MG63 (cell line): Measurements from ENCODE around the gene TERT. TPM values are rescaled to one million over a fixed set of nuclear protein-coding genes. Genes with fewer than 3 reads are reported as not detected.

Experiments
- DNase-seq: peaks from one replicate; pipeline ENCODE4 v3.0.0-alpha.2; 2020
- H3K27me3 ChIP-seq: fragments of 250-450 bp; sonication (Bioruptor Pico); 2 replicates; pipeline ENCODE4 v1.5.1; 2020; ENCODE audit warnings: mild to moderate bottlenecking, moderate library complexity
- H3K36me3 ChIP-seq: fragments of 250-450 bp; sonication (Bioruptor Pico); 2 replicates; pipeline ENCODE4 v1.5.1; 2020; ENCODE audit warnings: mild to moderate bottlenecking, moderate library complexity
- H3K4me3 ChIP-seq: fragments of 250-450 bp; sonication (Bioruptor Pico); 2 replicates; pipeline ENCODE4 v1.5.1; 2020; ENCODE audit warnings: mild to moderate bottlenecking, moderate library complexity
- H3K9me3 ChIP-seq: fragments of 250-450 bp; sonication (Bioruptor Pico); 2 replicates; pipeline ENCODE4 v1.5.1; 2020; ENCODE audit warnings: mild to moderate bottlenecking, moderate library complexity
- total RNA-seq: library from RNA; depleted of rRNA; stranded (reverse); fragments of >200 nt; shearing (Covaris generic); gene quantifications from 2 replicates; pipeline ENCODE4 v1.2.3, GENCODE V29; 2014; ENCODE audit warnings: low replicate concordance

Gene TERT
- total RNA-seq, 1 experiment from 2014 or later = 2.4 TPM

DNA sequence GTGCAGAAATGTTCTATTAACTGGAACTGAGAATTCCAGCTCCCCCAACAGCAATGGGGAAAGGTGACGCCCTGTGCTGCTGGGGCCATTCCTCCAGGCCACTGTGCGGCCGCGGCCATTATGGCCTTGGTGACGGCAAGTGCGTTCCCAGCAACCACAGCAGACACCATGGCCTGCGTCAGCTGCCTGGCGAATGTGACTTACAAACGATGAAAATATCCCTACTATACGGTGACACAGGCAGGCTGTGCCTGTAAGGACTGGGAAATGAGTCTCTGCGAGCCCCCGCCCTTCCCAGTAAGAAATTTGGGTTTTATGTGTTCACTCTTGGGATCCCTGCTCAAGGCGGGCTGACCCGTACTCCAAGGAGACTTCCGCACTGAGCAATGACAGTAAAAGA, 29.4 kb upstream of the TERT start:
- no peak overlapping the region for H3K4me3 ChIP-seq
- no peak for DNase-seq
- H3K27me3 ChIP-seq = no peaks in the 10 kb centered on the region
- peaks cover 3% of the 10 kb centered on the region for H3K9me3 ChIP-seq
- H3K36me3 ChIP-seq = peaks cover 71% of the 10 kb centered on the region

DNA sequence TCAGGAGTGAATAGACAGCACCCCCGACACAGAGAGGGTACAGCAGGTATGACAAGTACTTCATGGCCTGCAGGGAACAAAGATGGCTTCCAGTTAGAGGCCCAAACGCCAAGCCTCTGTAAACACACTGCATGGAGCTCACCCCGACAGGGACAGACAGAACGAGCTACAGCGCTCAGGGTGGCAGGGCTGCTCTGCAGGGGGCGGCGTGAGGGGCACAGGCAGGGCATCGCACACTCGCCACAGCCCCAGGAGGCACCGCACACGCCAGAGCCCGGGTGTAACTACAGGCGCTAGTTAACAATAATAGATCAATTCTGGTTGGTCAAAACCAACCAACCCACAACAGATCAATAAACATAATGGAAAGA, 28.9 kb upstream of the TERT start:
- no peak for DNase-seq
- H3K9me3 ChIP-seq = no peaks in the 10 kb centered on the region; the same call in 1 of the 2 replicates
- peaks cover 69% of the 10 kb centered on the region for H3K36me3 ChIP-seq
- no peaks in the 10 kb centered on the region for H3K27me3 ChIP-seq
- no peak overlapping the region for H3K4me3 ChIP-seq

DNA sequence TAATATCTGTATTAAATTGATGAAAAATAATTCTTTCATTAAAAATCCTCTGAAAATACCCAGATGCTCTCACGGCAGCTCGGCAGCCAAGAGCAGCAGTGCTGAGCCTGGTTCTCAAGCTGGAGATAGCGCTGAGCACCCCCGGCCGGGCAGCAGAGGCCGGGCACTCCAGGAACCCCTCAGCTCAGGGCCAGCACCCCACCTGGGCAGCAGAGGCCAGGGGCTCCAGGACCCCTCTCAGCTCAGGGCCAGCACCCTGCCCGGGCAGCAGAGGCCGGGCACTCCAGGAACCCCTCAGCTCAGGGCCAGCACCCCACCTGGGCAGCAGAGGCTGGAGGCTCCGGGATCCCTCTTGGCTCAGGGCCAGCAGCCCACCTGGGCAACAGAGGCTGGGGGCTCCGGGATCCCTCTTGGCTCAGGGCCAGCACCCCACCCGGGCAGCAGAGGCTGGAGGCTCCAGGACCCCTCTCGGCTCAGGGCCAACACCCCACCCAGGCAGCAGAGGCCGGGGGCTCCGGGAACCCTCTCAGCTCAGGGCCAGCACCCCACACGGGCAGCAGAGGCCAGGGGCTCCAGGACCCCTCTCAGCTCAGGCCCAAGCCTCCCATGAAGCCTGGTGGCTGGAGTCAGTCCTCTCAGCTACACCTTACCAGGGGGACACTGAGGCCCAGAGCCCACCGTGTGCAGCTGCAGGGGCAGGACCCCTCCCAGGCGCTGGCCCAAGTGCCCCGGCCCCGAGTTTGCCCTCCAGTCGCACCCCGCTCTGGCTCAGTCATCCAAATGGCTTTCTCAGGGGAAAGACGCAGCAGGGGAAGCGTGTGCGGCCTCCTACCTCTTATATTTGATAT, 28.3 kb upstream of the TERT start:
- no peaks in the 10 kb centered on the region for H3K9me3 ChIP-seq
- peaks cover 75% of the 10 kb centered on the region for H3K36me3 ChIP-seq
- DNase-seq = no peak
- no peaks in the 10 kb centered on the region for H3K27me3 ChIP-seq
- H3K4me3 ChIP-seq = no peak overlapping the region

DNA sequence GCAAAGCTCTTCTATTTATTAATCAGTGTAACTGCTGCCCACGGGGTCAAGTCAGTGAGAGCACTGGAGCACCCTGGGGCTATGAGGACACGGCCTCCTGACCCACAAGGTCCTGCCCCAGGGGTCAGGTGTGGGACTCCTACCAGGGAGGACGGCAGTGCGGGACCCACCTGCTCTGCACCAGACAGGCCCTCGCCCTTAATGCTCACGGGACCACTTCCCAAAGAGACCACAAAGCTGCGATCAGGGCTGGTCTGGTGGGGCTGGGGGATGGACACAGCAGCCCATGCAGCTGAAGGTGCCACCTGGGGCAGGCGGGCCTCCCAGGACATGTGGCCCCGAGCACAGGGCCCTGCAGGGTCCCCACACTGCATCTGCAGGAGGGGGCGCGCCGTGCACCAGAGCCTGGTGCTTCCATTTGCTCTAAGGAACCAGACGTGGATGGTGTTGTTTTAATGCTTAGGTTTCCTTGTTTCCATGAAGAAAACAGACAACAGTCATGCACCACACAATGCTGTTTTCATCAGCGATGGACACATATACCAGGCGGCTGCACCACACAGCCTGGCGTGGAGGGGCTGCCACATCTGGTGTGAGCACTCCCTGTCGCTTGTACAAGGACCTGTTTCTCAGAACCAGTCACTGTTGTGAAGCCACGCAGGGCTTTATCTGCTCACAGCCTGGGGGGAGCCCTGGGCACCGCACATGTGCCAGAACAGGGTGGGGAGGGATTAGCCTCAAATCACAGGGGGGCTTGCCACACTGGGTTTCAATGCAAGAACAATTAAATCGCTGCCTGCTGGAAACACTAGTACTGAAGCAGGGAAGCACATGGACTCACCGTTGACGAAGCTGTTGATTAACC, 27.4 kb upstream of the TERT start:
- no peak for DNase-seq
- Histone ChIP-seq H3K9me3 (no peaks in the 10 kb centered on the region), H3K27me3 (no peaks in the 10 kb centered on the region), H3K36me3 (peaks cover 84% of the 10 kb centered on the region), H3K4me3 (no peak overlapping the region)

DNA sequence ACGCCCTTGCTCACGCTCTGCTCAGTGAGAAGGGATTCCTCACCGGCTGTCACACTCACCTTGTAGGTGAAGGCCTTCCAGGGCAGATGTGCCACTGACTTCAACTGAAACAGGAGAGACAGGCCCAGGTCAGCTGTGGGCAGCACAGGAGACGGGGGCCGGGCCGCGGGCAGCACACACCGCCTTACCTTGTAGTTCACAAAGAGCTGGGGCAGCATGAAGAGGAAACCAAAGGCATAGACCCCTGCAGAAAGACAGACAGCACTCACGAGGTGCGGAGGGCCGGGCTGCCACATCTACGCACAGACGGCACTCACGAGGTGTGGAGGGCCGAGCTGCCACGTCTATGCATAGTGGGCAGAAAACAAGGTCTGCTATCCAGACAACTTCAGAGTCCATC, 26.7 kb upstream of the TERT start:
- H3K4me3 ChIP-seq = no peak overlapping the region
- H3K9me3 ChIP-seq = no peaks in the 10 kb centered on the region
- no peak for DNase-seq
- peaks cover 91% of the 10 kb centered on the region for H3K36me3 ChIP-seq
- no peaks in the 10 kb centered on the region for H3K27me3 ChIP-seq

DNA sequence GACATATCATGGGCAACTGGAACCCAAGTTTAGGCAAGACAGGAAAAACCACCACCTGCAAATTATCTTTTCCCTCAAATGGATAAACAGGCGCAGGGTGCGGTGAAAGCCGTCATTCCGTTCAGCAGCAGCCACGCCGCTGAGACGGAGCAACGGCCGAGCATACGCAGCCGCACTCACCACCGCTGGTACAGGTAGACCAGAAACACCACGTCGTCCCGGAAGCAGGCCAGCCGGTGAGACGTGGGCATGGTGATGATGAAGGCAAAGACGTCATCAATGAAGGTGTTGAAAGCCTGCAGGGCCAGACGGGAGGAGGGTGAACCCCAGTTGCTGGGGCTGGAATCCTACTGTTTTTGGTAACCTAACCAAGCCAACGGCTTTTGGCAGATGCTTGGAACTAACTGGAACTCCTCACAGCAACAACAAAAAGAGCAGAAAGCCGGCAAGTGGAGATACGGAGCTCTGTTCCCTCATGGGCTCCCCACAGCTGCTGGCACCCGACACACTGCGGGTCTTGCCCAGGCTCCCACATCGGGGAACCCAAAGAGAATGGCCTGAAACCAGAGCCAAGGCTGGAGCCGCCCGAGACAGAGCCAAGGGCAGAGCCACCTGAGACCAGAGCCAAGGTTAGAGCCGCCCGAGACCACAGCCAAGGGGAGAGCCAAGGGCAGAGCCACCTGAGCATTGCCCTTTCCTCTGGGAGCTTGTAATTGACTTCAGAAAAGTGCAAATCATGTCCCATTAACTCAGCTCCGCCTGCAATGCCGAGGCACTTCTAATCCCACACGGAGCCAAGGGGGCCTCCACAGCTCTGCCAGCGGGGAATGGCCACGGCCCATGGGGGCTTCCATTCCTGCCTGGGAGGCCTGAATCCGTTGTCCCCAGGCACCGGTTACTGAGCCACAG, 25.8 kb upstream of the TERT start:
- peaks cover 90% of the 10 kb centered on the region for H3K36me3 ChIP-seq
- no peak for DNase-seq
- no peaks in the 10 kb centered on the region for H3K27me3 ChIP-seq
- no peaks in the 10 kb centered on the region for H3K9me3 ChIP-seq
- no peak overlapping the region for H3K4me3 ChIP-seq

DNA sequence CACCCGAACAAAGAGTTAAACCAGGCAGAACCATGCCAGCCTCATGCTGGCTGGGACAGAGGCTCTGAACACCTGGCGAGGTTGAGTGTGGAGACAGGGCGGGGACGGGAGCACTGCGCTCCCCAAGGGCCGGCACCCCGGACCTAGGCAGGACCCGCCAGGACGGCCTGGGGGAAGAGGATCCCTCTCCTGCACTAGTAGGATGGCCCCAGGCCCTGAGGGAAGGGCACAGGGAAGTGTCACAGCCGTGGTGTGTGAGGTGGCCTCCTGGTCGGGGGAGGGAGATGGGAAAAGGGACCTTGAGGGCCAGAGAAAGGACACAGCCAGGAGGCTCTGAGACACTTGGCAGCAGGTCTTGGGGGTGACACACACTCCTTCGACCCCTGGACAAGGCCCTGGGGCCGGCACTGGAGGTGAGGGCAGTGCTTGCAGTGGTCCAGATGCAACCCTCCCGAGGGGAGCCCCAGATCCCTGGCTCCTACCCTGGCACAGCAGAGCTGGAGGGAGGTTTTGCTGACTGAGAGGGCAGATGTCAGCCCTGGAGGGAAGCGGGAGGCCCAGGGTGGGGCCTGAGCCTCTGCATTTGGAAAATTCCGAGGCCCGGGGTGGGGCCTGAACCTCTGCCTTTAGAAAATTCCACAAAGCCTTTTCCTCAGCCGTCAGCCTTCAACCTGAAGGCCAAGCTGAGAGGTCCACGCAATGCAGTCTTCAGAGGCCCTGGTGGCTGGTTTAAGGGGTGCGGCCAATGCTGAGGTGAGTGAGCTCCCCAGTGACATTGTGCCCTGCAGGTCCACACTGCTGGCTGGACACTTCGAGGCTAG, 24.8 kb upstream of the TERT start:
- H3K4me3 ChIP-seq = no peak overlapping the region
- peaks cover 80% of the 10 kb centered on the region for H3K36me3 ChIP-seq
- DNase-seq = no peak
- H3K27me3 ChIP-seq = no peaks in the 10 kb centered on the region
- no peaks in the 10 kb centered on the region for H3K9me3 ChIP-seq

DNA sequence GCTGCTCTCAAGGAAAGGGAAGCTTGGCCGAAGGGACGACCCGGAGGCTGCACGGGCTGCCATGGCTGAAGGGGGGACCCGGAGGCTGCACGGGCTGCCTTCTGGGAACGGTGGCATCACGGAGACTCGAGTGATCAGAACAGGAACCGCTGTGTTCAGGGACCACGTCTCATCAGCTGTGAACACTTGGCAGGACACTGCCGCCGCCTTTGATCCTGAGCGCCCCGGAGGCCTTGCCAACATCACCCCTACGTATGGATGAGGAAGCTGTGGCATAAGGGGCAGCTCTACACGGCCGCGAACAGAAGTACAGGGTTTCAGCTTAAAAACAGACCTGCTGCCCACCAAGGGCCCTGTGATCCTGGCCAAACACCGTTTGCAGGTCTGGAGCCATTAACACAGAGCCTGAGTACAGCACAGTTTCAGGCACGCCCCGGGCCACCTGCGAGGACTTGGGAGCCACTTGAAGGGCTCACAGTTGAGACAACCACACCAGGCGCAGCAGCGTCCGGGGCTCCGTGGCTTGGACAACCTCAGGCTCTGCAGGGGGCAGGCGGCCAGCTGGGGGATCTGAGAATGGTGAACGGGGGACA, 23.9 kb upstream of the TERT start:
- Histone ChIP-seq H3K36me3 (peaks cover 71% of the 10 kb centered on the region), H3K27me3 (no peaks in the 10 kb centered on the region)
- no peak for DNase-seq

DNA sequence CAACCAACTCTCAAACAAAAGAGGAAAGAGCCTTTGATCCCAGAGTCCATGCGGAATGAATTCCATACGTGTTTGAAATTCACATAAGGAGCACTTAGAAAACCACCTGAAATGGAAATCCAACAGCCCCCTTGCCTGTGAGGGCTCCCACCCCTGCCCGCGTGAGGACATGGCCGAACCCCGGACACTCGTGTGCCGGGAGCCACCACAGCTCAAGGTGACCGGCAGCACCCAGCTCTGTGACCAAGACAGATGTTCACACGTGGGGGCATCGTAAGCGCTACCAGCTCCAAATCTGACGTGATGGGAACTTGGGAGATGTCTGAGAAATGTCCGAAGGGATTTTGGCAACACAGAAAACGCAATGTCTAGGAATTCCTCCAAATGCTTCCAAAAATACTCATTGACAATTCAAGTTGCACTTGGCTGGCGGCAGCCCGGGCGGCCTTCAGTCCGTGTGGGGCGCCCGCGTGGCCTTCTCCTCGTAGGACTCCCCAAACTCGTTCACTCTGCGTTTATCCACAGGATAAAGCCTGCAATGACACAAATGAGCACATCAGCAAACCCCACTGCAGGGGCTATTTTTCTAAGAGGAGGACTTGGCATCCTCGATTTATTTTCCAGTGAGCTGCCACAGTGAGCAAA, 23.2 kb upstream of the TERT start:
- no peak for DNase-seq
- H3K27me3 ChIP-seq = no peaks in the 10 kb centered on the region
- H3K36me3 ChIP-seq = peaks cover 66% of the 10 kb centered on the region
- H3K9me3 ChIP-seq = no peaks in the 10 kb centered on the region
- no peak overlapping the region for H3K4me3 ChIP-seq

More for the DNA sequence above, 23.9 kb upstream of the TERT start:
- no peaks in the 10 kb centered on the region for H3K9me3 ChIP-seq
- no peak overlapping the region for H3K4me3 ChIP-seq

DNA sequence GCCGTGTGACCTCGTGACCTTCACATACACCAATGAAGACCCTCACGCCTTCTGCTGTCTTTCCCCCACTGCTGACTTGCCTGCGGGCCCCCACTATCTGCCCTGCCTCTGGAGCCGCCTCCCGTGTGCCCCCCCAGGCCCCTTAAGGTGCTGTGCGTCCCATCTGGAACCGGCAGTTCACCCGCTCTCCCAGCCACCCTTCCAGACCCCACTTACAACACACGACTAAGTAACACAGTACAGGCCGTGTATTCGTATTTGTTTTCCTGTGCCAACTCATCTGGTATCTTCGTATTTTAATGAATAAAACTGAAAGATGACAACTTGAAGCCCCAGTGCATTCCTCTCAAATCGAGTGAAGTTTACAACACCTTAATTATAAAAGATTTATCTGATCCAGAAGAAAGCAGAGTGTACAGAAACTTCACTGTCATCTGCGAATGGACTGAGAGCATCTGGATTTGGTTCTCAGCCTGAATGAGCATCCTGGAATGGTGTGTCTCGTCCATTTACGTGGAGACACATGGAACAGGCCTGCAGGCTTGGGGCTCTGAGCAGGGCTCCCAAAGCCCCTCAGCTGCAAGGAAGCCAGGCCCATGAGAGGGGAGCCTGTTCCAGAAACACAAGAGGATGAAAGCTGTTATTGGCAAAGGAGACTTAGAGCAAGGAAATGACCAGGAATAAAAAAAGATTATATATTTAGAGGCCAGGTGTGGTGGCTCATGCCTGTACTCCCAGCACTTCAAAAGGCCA, 21.9 kb upstream of the TERT start:
- no peak for DNase-seq
- Histone ChIP-seq H3K4me3 (no peak overlapping the region), H3K9me3 (peaks cover 3% of the 10 kb centered on the region), H3K27me3 (no peaks in the 10 kb centered on the region), H3K36me3 (peaks cover 54% of the 10 kb centered on the region)

DNA sequence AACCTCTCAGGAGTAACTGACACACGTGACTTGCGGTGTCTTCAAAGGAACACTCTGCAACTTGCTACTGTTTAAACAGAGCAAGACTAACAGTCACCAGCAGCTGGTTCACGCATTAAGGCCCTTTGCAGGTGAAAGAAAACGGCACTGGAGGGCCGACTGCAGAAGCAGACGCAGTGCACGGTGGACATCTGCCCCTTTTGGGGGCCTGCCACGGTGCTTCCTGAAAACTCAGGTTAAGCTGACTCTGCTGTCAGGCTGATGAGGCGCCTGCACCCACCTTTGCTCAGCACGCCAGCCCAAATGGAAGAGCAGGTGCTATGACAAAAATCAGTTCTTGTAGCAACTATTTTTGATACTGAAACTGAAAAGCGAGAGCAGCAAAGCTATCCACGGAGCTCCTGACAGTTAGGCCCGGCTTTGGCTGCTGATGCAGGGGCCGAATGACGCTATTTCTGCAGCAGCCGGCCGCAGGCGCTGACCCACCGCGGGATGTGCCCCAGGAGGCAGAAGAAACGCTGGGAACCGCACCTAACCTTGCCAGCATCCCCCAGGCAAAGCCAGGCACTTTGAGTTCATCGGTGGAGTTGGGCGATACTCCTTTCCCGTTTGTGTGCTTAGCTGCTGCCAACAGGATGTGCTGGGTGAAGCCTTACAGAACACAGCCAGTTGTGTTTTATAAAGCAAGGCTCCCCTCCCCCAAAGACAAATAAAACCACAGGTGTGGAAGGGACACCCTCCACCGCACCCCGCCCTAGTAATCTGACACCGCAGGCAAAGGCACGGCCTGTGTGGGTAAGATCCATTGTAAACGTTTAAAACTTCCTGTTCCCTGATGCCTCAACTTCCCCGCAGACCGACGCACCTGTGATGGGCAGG, 21.1 kb upstream of the TERT start:
- DNase-seq = no peak
- peaks cover 45% of the 10 kb centered on the region for H3K36me3 ChIP-seq
- H3K4me3 ChIP-seq = no peak overlapping the region
- H3K9me3 ChIP-seq = peaks cover 11% of the 10 kb centered on the region
- no peaks in the 10 kb centered on the region for H3K27me3 ChIP-seq

DNA sequence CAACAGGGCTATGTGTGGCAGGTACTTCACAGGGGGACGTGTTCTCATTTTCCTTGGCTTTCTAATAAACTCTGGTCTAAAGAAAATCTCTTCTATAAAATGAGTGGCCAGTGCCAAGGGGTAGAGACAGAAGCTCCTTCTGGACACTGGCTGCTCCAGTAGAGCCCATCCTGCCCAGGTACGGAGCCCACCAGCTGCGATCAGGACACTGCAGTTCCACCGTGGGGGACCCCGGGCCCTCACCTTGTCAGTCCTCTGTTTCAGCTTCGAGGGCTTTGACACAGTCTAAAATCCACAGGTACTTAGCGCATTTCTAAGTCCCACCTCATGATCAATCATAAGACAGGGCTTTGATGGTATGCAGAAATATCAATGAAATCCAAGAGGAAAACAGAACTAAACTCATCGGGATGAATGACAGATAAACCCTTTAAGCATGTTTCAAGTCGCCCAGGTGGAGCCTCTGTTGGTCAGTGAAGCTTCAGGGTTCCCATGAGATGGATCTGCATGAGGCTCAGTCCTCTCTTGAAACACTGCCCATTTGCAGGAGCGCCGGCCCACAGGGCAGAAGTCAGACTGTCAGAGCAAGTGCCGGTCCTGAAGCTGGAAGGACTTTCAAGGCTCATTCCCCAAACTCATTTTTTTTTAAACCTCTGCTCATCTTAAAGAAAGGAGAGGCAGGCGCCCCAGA, 20.3 kb upstream of the TERT start:
- peaks cover 38% of the 10 kb centered on the region for H3K36me3 ChIP-seq
- H3K9me3 ChIP-seq = peaks cover 19% of the 10 kb centered on the region
- no peak for DNase-seq
- H3K27me3 ChIP-seq = no peaks in the 10 kb centered on the region
- no peak overlapping the region for H3K4me3 ChIP-seq

DNA sequence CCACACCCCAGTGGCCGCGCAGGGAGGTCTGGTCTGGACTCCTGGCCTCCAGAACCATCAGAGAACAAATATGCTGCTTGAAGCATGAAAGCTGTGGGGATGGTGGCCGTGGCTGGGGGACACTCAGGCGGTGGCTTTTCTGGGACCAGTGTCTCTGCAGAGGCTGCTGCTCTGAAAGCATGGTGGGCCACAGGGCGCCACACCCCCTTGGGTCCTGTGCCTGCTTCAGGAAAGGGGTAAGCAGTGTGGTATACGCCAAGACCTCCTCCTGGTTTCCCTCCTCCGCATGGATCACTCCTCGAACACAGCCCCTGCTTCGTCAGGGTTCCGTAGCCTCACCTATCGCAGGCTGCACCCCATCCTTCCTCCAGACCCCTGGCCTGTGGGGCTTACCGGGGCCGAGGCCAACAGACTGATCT, 19.7 kb upstream of the TERT start:
- H3K36me3 ChIP-seq = peaks cover 32% of the 10 kb centered on the region
- no peak for DNase-seq
- H3K9me3 ChIP-seq = peaks cover 22% of the 10 kb centered on the region
- H3K4me3 ChIP-seq = no peak overlapping the region
- H3K27me3 ChIP-seq = no peaks in the 10 kb centered on the region
